Measurements from ENCODE around the gene RNF125.

DNA sequence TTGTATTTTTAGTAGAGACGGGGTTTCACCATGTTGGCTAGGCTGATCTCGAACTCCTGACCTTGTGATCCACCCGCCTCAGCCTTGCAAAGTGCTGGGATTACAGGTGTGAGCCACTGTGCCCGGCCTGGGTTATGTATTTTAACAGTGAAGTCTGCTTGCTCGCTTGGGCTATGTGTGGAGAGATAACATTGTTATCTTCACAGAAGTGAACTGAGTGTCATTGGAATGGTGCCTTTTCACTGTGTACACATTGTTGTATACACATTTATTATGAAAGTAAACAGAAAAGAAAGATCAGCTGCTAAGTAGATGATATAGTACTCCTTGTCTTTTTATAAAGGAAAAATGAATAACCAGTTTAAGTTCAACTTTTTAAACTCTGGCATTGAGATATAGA is 103.4 kb downstream of the RNF125 start:
- TF ChIP-seq, protein P1, sequence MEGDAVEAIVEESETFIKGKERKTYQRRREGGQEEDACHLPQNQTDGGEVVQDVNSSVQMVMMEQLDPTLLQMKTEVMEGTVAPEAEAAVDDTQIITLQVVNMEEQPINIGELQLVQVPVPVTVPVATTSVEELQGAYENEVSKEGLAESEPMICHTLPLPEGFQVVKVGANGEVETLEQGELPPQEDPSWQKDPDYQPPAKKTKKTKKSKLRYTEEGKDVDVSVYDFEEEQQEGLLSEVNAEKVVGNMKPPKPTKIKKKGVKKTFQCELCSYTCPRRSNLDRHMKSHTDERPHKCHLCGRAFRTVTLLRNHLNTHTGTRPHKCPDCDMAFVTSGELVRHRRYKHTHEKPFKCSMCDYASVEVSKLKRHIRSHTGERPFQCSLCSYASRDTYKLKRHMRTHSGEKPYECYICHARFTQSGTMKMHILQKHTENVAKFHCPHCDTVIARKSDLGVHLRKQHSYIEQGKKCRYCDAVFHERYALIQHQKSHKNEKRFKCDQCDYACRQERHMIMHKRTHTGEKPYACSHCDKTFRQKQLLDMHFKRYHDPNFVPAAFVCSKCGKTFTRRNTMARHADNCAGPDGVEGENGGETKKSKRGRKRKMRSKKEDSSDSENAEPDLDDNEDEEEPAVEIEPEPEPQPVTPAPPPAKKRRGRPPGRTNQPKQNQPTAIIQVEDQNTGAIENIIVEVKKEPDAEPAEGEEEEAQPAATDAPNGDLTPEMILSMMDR (IDR thresholded peaks at IDR 0.05; ENCODE audit: insufficient read depth, low read length): no peak
- TF ChIP-seq POLR2AphosphoS5 (IDR thresholded peaks at IDR 0.05; ENCODE audit: low read depth) (no peak), SPI1 (IDR thresholded peaks at IDR 0.05; ENCODE audit: borderline replicate concordance, low read depth) (no peak)

Data from HL-60 (cell line).